NCI-H187 treated with DMSO at 0.1 percent for 48 hours (cell line): ENCODE measurements around the gene FRK.

Experiments
- DNase-seq: peaks from one replicate; lab custom pipeline; 2025; lab: John Stamatoyannopoulos, UW

Gene FRK

DNA sequence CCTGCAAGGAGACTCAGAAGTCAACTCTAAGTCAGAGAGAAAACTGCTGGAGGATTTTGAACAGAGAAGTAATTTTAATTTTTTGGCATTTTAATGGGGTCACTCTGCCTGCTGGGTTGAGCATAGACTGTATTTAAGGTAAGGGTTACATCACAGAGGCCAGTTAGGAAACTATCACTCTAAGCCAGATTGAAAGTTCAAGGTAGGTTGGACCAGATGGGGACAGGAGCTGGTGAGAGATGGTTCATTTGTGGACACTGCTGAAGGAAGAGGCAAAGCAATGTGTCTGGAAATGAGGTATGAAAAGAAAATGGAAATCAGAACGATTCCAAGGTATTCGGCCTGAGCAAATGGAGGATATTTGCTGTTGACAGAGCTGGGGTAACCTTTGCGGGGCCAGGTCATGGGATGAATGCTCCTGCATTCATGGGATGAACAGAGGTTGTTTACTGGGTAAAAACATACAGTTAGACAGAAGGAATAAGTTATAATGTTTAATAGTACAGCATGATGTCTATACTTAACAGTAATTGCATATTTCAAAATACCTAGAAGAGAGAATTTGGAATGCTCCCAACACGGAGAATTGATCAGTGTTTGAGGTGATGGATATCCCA is 26.9 kb downstream of the FRK start:
- no peak for DNase-seq

DNA sequence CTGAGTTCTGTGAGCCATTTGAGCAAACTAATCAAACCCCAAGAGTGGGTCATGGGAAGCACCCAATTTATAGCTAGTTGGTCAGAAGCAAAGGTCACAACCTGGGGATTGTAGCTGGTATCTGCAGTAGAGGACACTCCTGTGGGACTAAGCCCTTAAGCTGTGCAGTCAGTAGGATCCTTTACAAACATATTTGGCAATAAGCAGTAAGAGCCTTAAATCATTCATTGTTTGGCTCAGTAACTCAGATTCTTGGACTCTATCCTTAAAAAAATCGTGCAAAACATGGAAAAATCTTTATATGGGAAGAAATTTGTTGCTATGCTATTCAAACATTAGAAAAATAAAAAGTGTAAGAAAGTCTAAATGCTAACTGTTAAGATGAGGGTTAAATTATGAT is 29.9 kb downstream of the FRK start:
- no peak for DNase-seq

DNA sequence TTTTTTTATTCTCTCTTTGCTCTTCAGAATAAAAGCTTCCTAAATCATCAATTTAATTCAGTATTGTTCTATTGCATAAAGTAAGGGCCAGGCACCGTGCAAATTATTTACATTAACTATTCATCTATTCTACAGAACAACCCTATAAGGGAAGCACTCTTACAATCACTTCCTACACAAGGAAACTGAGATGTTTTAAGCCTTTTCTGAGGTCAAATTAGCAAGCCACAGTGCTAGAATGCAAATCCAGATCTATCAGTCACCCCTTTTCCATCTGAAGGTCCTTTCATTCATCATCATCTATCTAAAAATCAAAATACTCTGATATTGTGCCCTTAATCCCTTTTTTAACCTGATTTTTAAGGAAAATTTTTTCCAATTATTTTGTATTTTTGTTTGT is 31.2 kb downstream of the FRK start:
- DNase-seq, result no peak

DNA sequence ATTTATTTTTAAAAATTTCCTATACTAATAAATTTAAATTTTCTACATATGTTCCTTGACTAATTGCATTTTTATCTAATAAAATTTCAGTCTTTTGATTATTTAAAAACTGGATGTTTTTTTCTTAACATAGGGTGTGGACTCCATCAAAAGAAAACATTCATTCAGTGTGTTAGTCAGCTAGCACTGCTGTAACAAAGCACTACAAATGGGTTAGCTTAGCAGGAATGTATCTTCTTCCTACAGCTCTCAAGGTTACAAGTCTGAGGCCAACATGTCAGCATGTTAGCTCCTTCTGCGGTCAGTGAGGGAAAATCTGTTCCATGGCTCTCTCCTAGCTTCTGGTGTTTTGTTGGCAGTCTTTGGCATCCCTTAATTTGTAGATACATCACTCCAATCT is 32.5 kb downstream of the FRK start:
- DNase-seq, result no peak

DNA sequence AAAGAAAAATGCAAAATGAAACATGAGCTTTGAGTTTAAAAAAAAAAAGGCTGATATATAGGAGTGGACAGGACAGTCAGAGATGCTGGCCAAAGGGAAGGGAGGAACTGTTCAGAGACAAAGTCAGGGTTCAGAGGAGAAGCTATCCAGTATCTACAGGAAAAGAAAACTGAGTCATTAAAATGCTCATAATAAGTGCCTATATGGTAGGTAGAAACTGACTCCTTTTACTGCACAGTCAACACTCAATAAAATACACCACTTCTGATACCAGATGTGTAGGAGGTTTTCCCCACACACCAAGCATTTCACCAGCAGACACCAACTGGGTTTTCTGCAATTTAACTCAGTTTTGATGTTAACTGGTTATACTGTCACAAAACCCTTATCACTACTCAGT is 32.9 kb downstream of the FRK start:
- no peak for DNase-seq

DNA sequence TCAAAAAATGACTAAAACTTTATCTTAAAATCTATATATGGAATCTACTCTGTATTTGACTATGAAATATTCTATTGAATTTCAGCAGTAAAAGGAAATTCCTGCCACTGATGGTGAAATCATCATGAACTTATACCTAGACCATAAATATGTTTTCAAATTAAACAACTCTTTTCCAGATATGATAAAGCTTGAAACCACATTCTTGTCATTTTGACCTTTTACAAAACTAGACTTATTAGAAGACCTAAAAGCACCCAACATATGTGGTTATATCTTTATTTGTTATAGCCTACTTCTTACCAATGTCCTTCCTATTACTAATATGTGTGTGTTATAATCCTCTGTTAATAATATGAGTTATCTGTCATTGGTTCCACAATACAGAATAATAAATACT is 35.3 kb downstream of the FRK start:
- DNase-seq, result no peak

DNA sequence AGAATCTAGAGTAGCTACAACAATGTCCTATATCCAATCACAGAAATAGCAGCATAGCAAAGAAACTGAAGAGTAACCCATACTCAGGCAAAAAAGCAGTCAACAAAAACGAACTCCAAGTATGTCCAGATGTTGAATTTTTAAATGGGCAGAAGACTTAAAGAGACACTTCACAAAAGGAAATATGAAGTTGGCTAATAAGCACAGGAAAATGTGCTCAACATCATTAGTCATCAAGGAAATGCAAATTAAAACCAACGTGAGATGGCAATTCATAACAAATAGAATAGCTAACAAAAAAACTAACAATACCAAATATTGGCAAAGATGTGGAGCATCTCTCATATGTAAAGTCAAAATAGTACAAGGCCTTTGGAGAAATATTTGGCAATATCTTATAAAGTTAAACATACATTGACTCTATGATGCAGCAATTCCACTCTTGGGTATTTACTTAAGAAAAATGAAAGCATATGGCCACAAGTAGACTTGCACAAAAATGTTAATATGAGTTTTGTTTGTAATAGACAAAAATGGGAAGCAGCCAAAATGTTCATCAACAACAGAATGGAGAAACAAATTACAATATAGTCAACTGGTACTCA is 37.7 kb downstream of the FRK start:
- no peak for DNase-seq

DNA sequence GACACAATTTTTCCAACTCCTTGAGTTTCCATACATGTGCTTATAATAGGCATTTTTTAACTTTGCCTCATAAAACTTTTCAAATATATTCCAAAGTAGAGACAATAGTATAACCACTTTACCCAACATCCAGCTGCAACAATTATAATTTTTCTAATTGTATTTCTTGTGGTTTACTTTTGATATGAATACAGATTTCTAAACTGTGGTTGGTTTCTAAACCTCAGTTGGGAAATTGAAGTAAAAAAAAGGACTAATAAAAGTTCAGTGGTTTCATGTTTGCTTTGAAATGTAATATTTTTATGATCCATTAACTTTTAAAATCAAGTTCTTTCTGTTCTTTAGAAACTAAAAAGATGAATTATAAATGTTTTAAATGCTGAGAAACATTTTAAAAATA is 40.0 kb downstream of the FRK start:
- no peak for DNase-seq

DNA sequence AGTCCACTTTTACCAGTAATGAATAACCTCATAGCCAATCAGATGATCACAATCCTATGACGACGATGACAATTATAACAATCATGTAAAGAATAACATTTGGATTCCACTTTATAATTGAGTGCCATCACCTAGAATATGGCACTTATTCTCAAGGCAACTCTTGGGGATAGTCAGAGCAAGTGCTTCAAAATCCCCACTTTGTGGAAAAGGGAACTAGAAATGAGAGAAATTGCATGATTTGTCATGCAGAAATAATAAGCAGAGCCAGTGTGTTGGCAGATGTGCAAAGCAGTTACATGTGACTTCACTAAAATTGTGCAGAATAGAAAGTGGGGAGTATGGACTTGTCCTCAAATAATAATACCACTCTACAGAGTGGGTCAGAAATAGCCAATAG is 41.3 kb downstream of the FRK start:
- no peak for DNase-seq

DNA sequence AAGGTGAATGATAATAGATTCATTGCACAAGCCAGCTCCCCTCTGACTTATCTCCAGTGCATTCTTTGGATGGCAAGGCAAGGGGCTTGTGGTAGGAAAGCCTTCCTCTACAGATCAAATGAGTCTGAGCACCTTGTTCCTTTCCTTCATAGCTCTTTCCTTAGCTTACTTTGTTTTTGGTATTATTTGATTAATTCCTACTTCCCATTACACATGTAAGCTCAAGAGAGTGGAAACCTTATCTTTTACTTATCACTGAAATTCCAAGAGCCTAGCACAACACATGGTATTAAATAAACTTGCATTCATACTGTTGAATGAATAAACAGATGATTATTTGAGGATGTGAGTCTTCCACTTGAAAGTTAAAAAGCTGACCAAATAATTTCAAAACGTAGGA is 41.7 kb downstream of the FRK start:
- no peak for DNase-seq

DNA sequence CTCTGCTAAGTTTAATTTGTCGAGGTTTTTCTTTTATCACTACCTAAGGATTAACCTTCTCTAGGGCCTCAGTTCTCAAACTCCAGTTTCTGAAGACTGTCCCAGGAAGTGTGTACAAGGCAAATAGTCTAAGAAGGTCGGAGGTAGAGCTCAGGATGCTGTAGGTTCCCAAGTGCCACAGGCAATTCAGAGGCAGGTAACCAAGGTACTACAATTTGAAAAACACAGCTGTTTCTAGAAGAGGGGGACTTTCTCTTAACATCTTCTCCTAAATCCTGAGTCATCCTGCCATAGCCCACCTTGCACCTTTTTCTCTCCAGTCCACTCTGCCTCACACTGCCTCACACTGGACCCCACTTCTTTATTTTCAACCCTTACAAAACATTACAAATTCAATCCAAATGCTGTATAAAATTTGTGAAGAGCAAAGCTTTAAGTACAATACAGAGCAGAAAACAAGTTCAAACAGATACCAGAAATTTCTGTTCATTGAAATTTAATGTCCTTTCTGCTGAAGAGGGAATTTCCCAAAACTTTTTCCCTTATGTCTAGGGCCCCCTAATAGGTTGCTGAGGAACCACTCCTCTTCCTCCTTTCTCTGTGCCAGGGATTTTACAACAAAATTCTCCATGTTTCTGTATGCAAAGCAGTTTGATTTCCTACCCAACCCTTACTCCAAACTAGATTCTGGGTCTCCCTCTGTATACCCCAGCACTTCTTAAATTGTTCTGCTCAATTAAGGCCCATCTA is 43.0 kb downstream of the FRK start:
- DNase-seq, result no peak

DNA sequence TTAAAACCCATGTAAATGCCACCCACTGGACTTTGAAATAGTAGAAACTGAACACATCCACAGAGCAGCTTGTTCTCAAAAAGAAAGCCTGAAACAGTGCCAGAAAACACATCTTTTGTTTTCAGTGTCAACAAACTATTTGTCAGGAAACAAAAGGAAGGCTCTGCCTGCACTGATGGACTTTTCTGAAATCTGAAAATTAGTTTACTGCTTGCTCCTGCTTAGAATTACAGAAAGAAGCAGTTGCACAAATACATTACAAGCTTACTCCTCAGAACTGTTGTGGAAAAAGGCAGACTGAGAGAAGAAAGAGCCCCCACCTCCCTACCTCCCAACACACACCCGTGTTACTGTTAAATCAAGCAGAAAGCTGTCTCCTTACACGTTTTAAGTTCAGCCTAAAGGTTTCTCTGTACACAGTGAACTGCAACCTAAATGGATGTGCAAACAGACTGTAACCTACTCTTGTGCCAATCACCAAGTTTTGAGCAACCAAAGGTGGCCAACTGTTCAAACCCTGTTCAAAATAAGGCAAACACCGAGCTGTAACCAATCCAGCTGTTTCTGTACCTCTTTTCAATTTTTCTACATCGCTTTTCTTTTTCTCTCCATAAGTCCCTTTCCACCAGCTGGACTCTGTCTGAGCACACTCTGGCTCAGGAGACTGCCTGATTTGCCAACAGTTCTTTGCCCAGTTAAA is 43.7 kb downstream of the FRK start:
- no peak for DNase-seq

DNA sequence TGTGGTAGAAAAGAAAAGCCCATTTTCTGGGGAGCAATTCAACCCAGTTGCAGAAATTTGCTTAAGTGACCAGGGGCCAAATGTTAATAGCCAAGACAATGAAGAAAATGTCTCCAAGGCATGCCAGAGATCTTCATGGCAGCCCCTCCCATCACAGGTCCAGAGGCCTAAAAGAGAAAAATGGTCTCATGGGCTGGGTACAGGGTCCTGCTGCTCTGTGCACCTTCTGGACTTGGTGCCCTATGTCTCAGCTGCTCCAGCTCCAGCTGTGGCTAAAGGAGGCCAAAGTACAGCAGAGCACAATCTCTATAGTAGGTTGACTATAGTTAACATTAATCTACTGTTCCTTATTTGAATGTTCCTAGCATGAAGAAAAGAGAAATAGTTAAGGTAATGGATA is 44.7 kb downstream of the FRK start:
- DNase-seq, result no peak

DNA sequence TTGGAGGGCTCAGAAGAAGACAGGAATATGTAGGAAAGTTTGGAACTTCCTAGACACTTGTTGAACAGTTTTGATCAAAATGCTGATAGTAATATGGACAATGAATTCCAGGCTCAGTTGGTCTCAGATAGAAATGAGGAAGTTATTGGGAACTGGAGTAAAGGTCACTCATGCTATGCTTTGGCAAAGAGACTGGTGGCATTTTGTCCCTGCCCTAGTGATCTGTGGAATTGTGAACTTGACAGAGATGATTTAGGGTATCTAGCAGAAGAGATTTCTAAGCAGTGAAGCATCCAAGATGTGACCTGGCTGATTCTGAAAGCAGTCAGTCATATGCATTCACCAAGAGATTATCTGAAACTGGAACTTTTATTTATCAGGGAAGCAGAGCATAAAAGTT is 45.1 kb downstream of the FRK start:
- no peak for DNase-seq

DNA sequence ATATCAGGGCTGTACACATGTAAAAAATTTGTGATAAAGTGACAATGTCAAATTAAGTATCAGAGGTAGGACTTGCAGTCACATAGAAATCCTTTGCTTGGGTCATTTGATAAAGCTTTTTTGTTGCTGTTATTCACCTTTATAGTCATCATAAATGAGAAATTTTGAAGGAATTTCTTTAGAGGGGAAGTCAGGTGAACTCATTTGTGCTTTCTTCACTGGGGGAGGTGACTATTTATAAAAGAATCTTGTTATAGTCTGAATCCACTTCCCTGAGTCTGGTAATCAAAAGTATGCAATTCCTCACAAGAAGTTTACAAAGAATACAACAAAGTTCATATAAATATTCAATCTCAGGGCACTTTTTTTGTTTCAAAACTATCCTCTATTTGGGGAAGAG is 47.7 kb downstream of the FRK start:
- DNase-seq, result no peak

DNA sequence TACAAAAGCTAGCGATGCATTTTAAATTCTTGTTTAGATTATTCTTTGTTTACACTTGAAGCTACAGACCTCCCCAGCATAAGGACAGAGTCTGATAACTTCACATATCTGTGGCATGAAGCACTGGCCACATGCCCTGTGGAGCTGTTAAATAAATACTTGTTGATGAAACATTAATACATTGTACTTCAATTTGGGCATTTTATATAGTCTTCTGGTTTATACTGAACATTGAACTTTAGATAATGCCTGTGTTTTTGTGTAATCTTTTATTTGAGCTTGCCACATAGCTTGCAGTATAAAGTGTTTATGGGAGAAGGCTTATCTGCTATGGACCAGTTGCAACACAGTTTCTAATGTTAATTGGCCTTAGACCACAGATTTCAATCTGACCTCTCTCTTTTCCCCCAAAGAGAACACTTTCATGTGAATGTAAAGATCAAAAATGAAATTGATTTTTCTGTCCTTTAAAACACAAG is 48.2 kb downstream of the FRK start:
- no peak for DNase-seq

DNA sequence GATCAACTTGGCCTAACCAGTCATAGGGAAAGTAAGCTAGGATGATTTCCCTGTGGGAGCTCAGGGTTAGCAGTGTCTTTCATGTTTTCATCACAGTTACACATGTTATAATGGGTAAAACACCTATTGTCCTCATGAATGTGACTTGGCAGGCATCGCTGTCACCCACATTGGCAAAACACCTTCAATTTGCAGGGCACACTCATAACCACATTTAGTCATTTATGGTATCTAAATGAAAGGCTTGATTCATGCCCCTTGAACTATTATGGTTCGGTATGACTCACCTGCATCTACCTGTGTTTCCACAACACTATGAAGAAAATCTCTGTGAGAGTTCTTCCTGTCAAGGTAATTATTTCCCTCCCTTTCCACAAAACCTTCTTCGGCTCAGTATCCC is 49.2 kb downstream of the FRK start:
- no peak for DNase-seq

DNA sequence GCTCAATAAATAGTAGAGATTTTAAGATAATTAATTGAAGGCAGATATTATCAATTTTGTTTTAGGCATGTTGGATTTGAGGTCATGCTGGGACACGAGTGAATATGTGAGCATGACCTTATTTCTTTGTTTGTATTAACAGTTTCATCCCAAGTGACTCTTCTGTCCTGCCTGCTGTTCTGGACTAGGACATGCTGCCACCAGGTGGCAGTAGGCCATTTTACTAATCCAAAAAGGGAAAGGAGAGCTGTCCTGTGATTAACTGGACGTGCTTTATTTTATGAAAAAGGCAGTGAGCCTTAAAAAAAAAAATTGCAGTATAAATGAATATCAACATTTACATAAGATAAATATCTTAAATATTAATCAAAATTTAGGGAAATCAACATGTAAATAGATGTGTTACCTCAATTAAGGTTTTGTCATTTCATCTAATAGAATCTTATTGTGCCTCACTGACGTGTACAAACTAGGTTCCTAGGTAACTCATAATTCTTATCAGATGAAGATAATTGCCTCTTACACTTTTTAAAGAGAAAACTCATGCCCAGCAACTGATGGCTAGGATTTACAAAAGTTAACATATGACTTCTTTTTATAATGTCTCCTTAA is 49.8 kb downstream of the FRK start:
- DNase-seq, result no peak

DNA sequence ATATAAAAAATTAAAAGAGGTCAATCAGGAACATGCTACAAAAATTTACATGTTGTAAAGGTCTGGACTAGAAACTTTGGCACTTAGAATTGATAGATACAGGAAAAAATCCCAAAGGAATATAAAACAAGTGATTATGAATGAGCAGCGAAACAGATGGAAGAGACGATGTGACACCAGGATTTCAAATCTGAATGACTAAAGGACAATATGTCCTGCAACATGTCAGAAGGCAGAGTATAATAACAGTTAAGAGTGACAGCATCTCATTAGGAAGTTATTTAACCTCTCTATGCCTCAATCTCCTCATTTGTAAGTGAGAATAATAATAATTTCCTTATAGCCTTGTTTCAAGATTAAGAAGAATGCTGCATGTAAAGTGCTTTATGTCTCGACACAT is 50.3 kb downstream of the FRK start:
- DNase-seq, result no peak

DNA sequence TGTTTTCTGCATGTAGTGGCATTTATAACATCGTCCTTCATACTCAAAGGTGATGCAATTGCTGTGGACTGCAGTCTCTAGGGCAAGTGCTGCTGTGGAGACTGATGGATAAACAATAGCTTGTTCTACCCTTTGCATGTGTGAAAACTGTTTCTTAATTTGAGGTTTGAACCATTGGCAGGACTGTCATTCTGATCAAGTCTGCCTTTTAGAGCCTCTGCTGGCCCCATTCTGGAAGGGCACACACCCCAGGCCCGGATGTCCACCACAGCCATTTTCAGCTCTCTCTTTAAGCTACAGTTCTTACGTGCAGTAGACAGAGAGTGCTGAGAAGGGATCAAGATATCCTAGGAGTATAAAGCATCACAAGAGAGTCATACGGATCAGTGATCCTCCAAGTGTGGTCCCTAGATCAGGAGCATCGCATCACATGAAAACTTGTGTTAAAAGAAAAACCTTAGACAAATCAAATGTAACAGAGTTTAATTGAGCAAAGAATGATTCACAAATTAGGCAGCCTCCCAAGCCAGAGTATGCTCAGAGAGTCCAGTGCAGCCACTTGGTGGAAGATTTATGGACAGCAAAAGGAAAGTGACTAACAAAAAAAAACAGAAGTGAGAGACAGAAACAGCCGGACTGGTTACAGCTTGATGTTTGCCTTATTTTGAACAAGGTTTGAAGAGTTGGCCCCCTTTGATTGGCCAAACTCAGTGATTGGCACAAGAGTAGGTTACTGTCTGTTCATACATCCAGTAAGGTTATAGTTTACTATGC is 52.0 kb downstream of the FRK start:
- no peak for DNase-seq
